Measurements from ENCODE around the gene TECPR2. TPM values are rescaled to one million over a fixed set of nuclear protein-coding genes. Genes with fewer than 3 reads are reported as not detected.

The TECPR2 gene
- total RNA-seq, 1 donor from 2014 or later: 32.3 TPM

GRCh38 chr14:102461490-102462338 lies 99.0 kb downstream of the TECPR2 start:
- DNase-seq (ENCODE audit: extremely low read depth, low read depth, low spot score): no peak

GRCh38 chr14:102462391-102462790 lies 99.7 kb downstream of the TECPR2 start:
- DNase-seq (ENCODE audit: extremely low read depth, low read depth, low spot score): no peak

- DNase-seq (ENCODE audit: extremely low read depth, low read depth, low spot score): no peak
Measured at GRCh38 chr14:102464006-102464405, 101.3 kb downstream of the TECPR2 start.

GRCh38 chr14:102464846-102465341 lies 102.2 kb downstream of the TECPR2 start:
- DNase-seq (ENCODE audit: extremely low read depth, low read depth, low spot score): no peak

GRCh38 chr14:102469261-102469660 lies 106.5 kb downstream of the TECPR2 start:
- DNase-seq (ENCODE audit: extremely low read depth, low read depth, low spot score): no peak

GRCh38 chr14:102471921-102472790 lies 109.4 kb downstream of the TECPR2 start:
- DNase-seq (ENCODE audit: extremely low read depth, low read depth, low spot score): no peak

- no peak for DNase-seq (ENCODE audit: extremely low read depth, low read depth, low spot score)
Measured at GRCh38 chr14:102472791-102473150, 110.0 kb downstream of the TECPR2 start.

GRCh38 chr14:102473559-102473958 lies 110.8 kb downstream of the TECPR2 start:
- DNase-seq (ENCODE audit: extremely low read depth, low read depth, low spot score): no peak

- DNase-seq (ENCODE audit: extremely low read depth, low read depth, low spot score): no peak
Measured at GRCh38 chr14:102474934-102475333, 112.2 kb downstream of the TECPR2 start.

GRCh38 chr14:102479107-102479506 lies 116.4 kb downstream of the TECPR2 start:
- DNase-seq (ENCODE audit: extremely low read depth, low read depth, low spot score): no peak

- DNase-seq (ENCODE audit: extremely low read depth, low read depth, low spot score): no peak
Measured at GRCh38 chr14:102479777-102480176, 117.0 kb downstream of the TECPR2 start.

- DNase-seq (ENCODE audit: extremely low read depth, low read depth, low spot score): no peak
Measured at GRCh38 chr14:102481371-102481770, 118.6 kb downstream of the TECPR2 start.

- no peak for DNase-seq (ENCODE audit: extremely low read depth, low read depth, low spot score)
Measured at GRCh38 chr14:102481791-102482238, 119.1 kb downstream of the TECPR2 start.

GRCh38 chr14:102484316-102484715 lies 121.6 kb downstream of the TECPR2 start:
- DNase-seq (ENCODE audit: extremely low read depth, low read depth, low spot score): no peak

- DNase-seq (ENCODE audit: extremely low read depth, low read depth, low spot score): no peak
Measured at GRCh38 chr14:102485693-102486512, 123.2 kb downstream of the TECPR2 start.

- no peak for DNase-seq (ENCODE audit: extremely low read depth, low read depth, low spot score)
Measured at GRCh38 chr14:102486513-102487203, 123.9 kb downstream of the TECPR2 start.

- no peak for DNase-seq (ENCODE audit: extremely low read depth, low read depth, low spot score)
Measured at GRCh38 chr14:102487204-102487577, 124.5 kb downstream of the TECPR2 start.

GRCh38 chr14:102490456-102490855 lies 127.7 kb downstream of the TECPR2 start:
- DNase-seq (ENCODE audit: extremely low read depth, low read depth, low spot score): no peak

GRCh38 chr14:102491366-102491765 lies 128.6 kb downstream of the TECPR2 start:
- DNase-seq (ENCODE audit: extremely low read depth, low read depth, low spot score): no peak
